ENCODE results near the gene CD69. TPM values are rescaled to one million over a fixed set of nuclear protein-coding genes. Genes with fewer than 3 reads are reported as not detected.

Gene CD69
- total RNA-seq, 4 donors from 2014 or later, result 0.93 to 2.7 (median 1.7) TPM

DNA sequence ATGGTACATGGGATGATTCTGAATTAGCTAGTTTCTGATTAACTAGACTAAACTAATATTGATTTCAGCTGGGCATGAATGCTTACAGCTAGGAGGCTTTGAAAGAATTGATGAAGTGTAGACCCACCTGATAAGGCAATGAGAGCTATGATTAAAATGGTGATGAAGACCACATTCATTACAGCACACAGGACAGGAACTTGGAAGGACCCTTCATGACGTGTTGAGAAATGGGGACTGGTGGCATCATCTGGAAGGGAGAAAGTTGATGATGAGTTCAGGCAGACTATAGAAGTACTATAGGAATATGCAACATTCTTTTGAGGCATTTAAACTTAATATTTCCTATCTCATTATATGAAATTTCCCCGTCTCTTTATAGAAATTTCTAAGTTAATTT is 4.5 kb downstream of the CD69 start:
- Histone ChIP-seq H3K9me3 (no peaks in the 10 kb centered on the region), H3K4me1 (no peaks in the 10 kb centered on the region), H3K4me3 (no peak overlapping the region), H3K27me3 (no peaks in the 10 kb centered on the region), H3K27ac (no peak overlapping the region), H3K36me3 (no peaks in the 10 kb centered on the region)
- TF ChIP-seq POLR2AphosphoS5 (IDR thresholded peaks at IDR 0.05) (no peak), EP300 (IDR thresholded peaks at IDR 0.05) (no peak), POLR2A (IDR thresholded peaks at IDR 0.05) (no peak)
- TF ChIP-seq, protein P1, sequence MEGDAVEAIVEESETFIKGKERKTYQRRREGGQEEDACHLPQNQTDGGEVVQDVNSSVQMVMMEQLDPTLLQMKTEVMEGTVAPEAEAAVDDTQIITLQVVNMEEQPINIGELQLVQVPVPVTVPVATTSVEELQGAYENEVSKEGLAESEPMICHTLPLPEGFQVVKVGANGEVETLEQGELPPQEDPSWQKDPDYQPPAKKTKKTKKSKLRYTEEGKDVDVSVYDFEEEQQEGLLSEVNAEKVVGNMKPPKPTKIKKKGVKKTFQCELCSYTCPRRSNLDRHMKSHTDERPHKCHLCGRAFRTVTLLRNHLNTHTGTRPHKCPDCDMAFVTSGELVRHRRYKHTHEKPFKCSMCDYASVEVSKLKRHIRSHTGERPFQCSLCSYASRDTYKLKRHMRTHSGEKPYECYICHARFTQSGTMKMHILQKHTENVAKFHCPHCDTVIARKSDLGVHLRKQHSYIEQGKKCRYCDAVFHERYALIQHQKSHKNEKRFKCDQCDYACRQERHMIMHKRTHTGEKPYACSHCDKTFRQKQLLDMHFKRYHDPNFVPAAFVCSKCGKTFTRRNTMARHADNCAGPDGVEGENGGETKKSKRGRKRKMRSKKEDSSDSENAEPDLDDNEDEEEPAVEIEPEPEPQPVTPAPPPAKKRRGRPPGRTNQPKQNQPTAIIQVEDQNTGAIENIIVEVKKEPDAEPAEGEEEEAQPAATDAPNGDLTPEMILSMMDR (IDR thresholded peaks at IDR 0.05), result no peak
- 81% methylated on average over 2 of the region's 2 CpGs for WGBS
- DNase-seq (ENCODE audit: low spot score in 2 of 2), result no peak

DNA sequence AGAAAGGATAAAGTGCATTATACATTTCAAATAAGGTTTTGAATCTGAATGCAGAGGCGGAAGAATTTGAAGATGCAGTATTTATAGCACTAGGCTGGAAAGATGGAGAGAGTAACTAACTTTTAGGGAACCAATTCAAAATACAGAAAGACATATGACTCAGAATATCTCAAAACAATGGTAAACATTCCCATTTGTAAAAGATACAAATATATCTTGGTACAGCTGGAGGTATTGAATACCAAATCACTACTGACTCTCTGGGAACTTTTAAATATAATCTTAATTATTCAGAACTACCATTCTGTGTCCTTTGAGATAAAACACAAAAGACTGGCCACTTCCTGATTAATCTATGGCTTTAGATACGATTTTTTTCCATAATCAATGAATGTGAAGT is 5.1 kb downstream of the CD69 start:
- Histone ChIP-seq H3K36me3 (no peaks in the 10 kb centered on the region), H3K27me3 (no peaks in the 10 kb centered on the region), H3K9me3 (no peaks in the 10 kb centered on the region), H3K4me1 (peaks cover 6% of the 10 kb centered on the region), H3K27ac (no peak overlapping the region), H3K4me3 (no peak overlapping the region)
- WGBS, result 76% methylated on average over 2 of the region's 2 CpGs
- no peak for TF ChIP-seq POLR2AphosphoS5 (IDR thresholded peaks at IDR 0.05)
- no peak for TF ChIP-seq EP300 (IDR thresholded peaks at IDR 0.05)
- no peak for TF ChIP-seq POLR2A (IDR thresholded peaks at IDR 0.05)
- TF ChIP-seq, protein P1 (IDR thresholded peaks at IDR 0.05), result no peak
- DNase-seq (ENCODE audit: low spot score in 2 of 2), result no peak

DNA sequence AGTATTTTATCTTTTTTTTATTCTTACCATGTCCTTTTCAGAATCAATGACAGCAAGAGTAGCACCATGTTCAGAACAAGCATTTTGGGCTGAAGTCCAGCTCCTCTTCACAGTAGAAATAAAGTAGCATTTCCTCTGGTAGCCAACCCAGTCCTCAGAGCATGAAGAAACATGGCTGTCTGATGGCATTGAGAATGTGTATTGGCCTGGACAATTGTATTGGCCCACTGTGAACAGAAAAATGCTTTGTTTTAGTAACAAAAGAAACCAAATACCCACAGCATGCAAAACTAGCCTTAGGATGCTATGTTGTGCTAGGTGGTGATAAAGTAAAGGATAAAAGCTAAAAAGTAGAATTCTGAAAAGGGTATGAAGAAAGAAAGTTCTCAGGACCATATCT is 5.7 kb downstream of the CD69 start:
- DNase-seq (ENCODE audit: low spot score in 2 of 2), result no peak
- Histone ChIP-seq H3K27me3 (no peaks in the 10 kb centered on the region), H3K4me3 (no peak overlapping the region), H3K27ac (no peak overlapping the region), H3K4me1 (peaks cover 7% of the 10 kb centered on the region), H3K9me3 (no peaks in the 10 kb centered on the region), H3K36me3 (no peaks in the 10 kb centered on the region)
- TF ChIP-seq EP300 (IDR thresholded peaks at IDR 0.05) (no peak), POLR2AphosphoS5 (IDR thresholded peaks at IDR 0.05) (no peak), POLR2A (IDR thresholded peaks at IDR 0.05) (no peak)
- TF ChIP-seq, protein P1 (IDR thresholded peaks at IDR 0.05), result no peak

DNA sequence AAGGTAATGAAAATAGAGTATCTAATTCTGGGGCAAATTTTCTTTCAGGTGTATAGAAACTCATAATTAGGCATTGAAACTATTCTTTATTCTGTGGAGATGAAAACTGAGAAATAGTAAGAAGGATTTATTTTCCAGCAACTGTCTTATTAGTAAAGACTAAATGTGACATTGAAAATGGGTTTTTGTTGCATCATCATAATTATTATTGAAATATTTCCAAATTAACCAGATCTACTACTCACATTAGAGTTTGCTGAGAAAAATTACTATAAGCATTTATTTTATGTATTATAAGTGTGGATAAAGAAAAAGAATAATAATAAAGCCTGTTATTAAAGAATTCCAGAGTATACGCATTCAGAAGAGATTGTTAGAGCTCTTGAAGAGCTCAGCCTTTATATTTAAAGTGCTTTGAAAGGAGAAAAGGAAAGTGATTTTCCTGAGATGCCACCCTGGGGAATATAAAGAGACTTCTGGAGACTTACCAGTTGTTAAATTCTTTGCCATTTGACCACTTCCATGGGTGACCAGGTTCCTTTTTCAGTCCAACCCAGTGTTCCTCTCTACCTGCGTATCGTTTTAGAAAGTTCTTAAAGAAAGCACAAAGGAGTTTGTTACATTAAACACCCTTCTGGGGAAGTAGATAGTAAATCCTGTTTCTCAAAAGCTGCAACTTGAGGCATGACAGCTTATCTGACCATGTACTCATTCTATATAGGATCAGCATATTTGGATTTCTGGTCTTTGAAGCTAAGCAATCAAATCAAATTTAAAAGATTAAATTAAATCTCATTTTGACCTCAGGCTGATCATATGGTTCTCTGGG is 6.4 kb downstream of the CD69 start:
- 88% methylated on average over 3 of the region's 3 CpGs for WGBS
- DNase-seq (ENCODE audit: low spot score in 2 of 2), result no peak
- no peak overlapping the region for H3K4me3 ChIP-seq
- H3K27me3 ChIP-seq, result no peaks in the 10 kb centered on the region
- TF ChIP-seq POLR2A (IDR thresholded peaks at IDR 0.05) (no peak), POLR2AphosphoS5 (IDR thresholded peaks at IDR 0.05) (no peak), EP300 (IDR thresholded peaks at IDR 0.05) (no peak)
- TF ChIP-seq, protein P1 (IDR thresholded peaks at IDR 0.05), result no peak
- no peaks in the 10 kb centered on the region for H3K36me3 ChIP-seq
- H3K27ac ChIP-seq, result no peak overlapping the region
- H3K4me1 ChIP-seq, result peaks cover 7% of the 10 kb centered on the region
- no peaks in the 10 kb centered on the region for H3K9me3 ChIP-seq

DNA sequence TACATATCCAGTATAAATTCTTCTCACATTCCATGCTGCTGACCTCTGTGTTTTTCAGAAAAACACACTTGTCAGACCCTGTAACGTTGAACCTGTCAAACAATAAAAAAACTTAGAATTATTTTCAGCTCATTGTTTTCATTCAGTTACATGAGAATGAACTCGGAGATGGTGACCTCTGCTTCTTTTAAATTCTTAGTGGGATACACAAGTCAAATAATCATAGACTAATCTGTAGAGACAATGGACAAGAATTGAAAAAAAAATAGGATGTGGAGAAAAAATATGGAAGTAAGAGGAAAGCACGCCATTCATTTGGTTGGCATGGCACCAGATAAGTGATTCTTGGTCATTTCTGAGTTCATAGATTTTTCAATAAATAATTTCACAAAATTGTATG is 7.2 kb downstream of the CD69 start:
- no peak overlapping the region for H3K4me3 ChIP-seq
- TF ChIP-seq, protein P1 (IDR thresholded peaks at IDR 0.05), result no peak
- TF ChIP-seq POLR2A (IDR thresholded peaks at IDR 0.05) (no peak), POLR2AphosphoS5 (IDR thresholded peaks at IDR 0.05) (no peak), EP300 (IDR thresholded peaks at IDR 0.05) (no peak)
- 74% methylated on average over 3 of the region's 3 CpGs for WGBS
- H3K36me3 ChIP-seq, result no peaks in the 10 kb centered on the region
- peaks cover 7% of the 10 kb centered on the region for H3K4me1 ChIP-seq
- H3K27ac ChIP-seq, result no peak overlapping the region
- H3K9me3 ChIP-seq, result no peaks in the 10 kb centered on the region
- no peaks in the 10 kb centered on the region for H3K27me3 ChIP-seq
- no peak for DNase-seq (ENCODE audit: low spot score in 2 of 2)
